ENCODE measurements around the gene ACAD8.

The ACAD8 gene

DNA sequence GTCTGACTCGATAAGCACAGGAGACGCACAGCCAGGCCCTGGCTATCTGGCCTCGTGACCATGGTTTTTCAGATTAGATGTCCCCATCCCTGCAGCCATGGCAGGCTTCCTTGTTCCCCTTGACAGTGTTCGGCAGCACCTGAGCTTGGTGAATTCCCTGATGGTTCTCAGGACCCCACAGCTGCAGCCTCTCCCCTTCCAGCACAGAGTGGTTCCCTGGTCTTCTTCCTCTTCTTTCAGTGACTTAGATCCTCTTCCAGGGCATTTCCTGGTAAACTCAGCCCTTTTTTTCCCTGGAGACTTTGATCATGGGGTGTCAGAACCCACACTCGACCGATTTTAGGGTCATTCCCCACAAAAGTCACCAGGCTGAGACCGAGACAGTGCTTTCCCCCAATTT lies 37.3 kb downstream of the ACAD8 start:
- DNase-seq (ENCODE audit: low read depth) = no peak

DNA sequence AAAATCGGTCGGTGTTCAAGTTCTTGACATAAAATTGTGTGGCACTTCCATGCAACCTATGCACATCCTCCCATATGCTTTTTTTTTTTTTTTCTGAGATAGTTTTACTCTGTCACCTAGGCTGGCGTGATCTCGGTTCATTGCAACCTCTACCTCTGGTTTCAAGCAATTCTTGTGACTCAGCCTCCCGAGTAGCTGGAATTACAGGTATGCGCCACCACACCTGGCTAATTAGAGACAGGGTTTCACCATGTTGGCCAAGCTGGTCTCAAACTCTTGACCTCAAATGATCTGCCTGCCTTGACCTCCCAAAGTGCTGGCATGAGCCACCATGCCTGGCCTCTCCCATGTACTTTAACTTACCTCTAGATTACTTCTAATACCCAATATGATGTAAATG lies 37.8 kb downstream of the ACAD8 start:
- no peak for DNase-seq (ENCODE audit: low read depth)

DNA sequence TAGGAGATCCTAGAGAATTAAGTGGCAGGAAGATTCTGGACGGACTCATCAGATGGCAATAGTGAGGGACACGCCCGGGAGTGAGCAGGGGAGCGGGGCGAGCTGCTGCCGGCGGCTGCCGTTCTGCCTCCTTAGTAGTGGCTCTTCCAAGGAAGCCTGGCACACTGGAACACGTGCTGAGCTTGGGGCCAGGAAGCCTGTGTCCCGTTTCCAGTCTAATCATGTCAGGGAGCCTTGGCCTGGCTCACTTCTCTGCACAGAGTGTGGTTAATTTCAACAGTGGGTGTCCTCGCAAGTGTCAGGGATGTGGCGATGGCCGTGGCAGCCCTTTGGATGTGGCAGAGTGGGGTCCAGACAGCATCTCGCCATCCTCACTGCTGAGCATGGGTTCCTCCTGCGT lies 39.3 kb downstream of the ACAD8 start:
- DNase-seq (ENCODE audit: low read depth) = no peak

- no peak for DNase-seq (ENCODE audit: low read depth)
Measured at GRCh38 chr11:134293119-134294113, 40.0 kb downstream of the ACAD8 start.

GRCh38 chr11:134294664-134295063 lies 41.3 kb downstream of the ACAD8 start:
- DNase-seq (ENCODE audit: low read depth) = no peak

DNA sequence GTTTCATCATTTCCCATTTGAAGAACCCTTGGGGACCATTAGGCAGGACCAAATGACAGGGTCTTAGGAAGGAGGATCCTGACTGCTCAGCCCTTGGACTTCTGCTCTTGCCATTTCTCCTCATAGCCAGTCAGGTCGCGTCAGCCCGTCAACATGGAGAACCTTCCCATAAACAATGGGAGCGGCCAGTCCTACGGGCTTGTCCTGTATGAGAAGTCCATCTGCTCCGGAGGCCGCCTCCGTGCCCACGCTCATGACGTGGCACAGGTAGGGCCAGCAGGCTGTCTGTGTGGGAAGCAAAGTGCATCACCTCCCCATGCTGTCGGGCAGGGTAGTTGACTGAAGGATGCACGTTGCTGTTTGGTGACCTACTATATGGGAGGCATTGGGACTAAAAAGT lies 58.9 kb downstream of the ACAD8 start:
- no peak for DNase-seq (ENCODE audit: low read depth)

GRCh38 chr11:134312807-134313206 lies 59.4 kb downstream of the ACAD8 start:
- DNase-seq (ENCODE audit: low read depth) = no peak

GRCh38 chr11:134313379-134313778 lies 60.0 kb downstream of the ACAD8 start:
- no peak for DNase-seq (ENCODE audit: low read depth)

DNA sequence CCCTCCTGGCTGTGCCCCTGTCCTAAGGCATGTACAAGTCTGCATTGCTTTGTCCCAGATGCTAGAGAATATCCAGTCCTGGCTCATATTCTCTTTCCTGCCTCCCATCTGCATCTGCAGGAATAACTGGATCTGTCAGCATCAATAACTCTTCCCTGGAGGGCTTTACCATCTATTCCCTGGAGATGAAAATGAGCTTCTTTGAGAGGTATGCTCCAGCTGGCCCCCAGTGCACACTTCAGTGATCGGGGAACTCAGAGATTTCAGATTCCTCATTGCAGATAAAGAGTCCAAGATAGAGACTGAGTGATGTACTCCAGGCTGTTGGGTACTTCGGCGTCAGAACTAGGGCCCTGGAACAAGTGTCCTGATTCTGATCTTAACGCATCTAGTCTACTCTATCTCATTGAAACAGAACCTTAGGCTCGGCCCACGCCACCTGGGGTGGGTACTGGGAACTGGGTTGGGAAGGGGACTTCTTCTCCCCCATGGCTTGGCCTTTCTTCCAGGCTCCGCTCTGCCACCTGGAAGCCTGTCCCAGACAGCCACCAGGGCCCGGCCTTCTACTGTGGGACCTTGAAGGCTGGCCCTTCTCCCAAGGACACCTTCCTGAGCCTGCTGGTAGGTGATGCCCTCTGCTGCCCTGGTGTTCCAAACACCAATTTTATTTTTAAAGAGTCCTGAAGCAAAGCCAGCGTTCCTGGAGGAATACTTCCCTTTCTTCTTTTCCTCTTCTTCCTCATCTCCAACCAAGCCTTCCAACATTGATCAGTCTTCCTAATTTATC lies 60.6 kb downstream of the ACAD8 start:
- no peak for DNase-seq (ENCODE audit: low read depth)
